Measurements from ENCODE around the gene CA10. TPM values are rescaled to one million over a fixed set of nuclear protein-coding genes. Genes with fewer than 3 reads are reported as not detected.

Gene CA10
- total and polyA plus RNA-seq, 2 of the 4 experiments (the other 2 are of a cell fraction): not detected

GRCh38 chr17:52025236-52025635 lies 133.3 kb downstream of the CA10 start:
- H2AFZ ChIP-seq (replicated peaks; ENCODE audit: low read length, poor library complexity): no peak overlapping the region
- TF ChIP-seq RFX5 (IDR thresholded peaks at IDR 0.05; ENCODE audit: low read depth, low read length): no peak
- no peak overlapping the region for H2BK5ac ChIP-seq (ENCODE audit: low read depth, low read length, poor library complexity, severe bottlenecking)
- H3K18ac ChIP-seq (ENCODE audit: low read depth, low read length): no peak overlapping the region
- H3K4me3 ChIP-seq (ENCODE audit: insufficient read depth, low read depth, low read length): no peak overlapping the region
- no peak overlapping the region for H4K8ac ChIP-seq (ENCODE audit: low read depth in 2 of 2, low read length in 2 of 2)
- BruUV-seq (replicated peaks): no TSS peak
- H3K27me3 ChIP-seq (ENCODE audit: control insufficient read depth, insufficient read depth, low read length): no peaks in the 10 kb centered on the region
- no peak overlapping the region for H2BK15ac ChIP-seq (ENCODE audit: low read depth, low read length)
- DNase-seq (no peak), ATAC-seq (ENCODE audit: low read depth) (no peak)
- H3K4me1 ChIP-seq (ENCODE audit: control insufficient read depth, insufficient read depth, low read length): no peaks in the 10 kb centered on the region
- H3K9me3 ChIP-seq (ENCODE audit: control insufficient read depth, insufficient read depth, low read length): peaks cover 3% of the 10 kb centered on the region; the same call in 1 of the 2 replicates
- no peak overlapping the region for H4K91ac ChIP-seq (ENCODE audit: insufficient read depth, low read depth, low read length)
- H3K9ac ChIP-seq (ENCODE audit: low read depth, low read length): no peak overlapping the region
- no peak overlapping the region for H3K14ac ChIP-seq (replicated peaks; ENCODE audit: low read depth, low read length)
- no peak overlapping the region for H3K56ac ChIP-seq (ENCODE audit: extremely low read depth, insufficient read depth, low read length)
- H3K36me3 ChIP-seq (ENCODE audit: control insufficient read depth, insufficient read depth, low read length): no peaks in the 10 kb centered on the region
- in situ Hi-C loops (cut with MboI; ENCODE audit: low sequenced_read_pairs): no loop called here
- no peak overlapping the region for H3K23ac ChIP-seq (ENCODE audit: low read depth, low read length)
- H4K20me1 ChIP-seq (ENCODE audit: insufficient read depth, low read length): no peaks in the 10 kb centered on the region
- intact Hi-C loops (cut with micrococcal nuclease): no loop called here
- no peaks in the 10 kb centered on the region for H3K79me1 ChIP-seq (ENCODE audit: low read depth in 1 of 2, low read length in 2 of 2)
- no peak overlapping the region for H4K5ac ChIP-seq (ENCODE audit: low read depth, low read length)
- no peak overlapping the region for H2BK20ac ChIP-seq (ENCODE audit: low read depth, low read length)
- no peak overlapping the region for H2AK5ac ChIP-seq (ENCODE audit: low read depth, low read length)
- no peak overlapping the region for H2AK9ac ChIP-seq (replicated peaks; ENCODE audit: low read depth, low read length, poor library complexity)
- no peak overlapping the region for H3K4ac ChIP-seq (ENCODE audit: low read depth, low read length)
- H3K27ac ChIP-seq (ENCODE audit: insufficient read depth, low read length): no peak overlapping the region
- POLR2A ChIA-PET (ENCODE audit: unreplicated experiment): no interaction called here
- CTCF ChIA-PET: no interaction called here
- H3K9me1 ChIP-seq (ENCODE audit: insufficient read depth, low read length): no peaks in the 10 kb centered on the region
- H2BK120ac ChIP-seq (ENCODE audit: low read depth, low read length): no peak overlapping the region
- dilution Hi-C loops (cut with HindIII; ENCODE audit: low sequenced_read_pairs, unreplicated experiment): no loop called here
- H3K4me2 ChIP-seq (ENCODE audit: low read depth, low read length): no peak overlapping the region
